Measurements from ENCODE around the gene SEMA4A.
"Not testable (repeated sequence)": the region's sequence is repeated elsewhere in the genome, so short reads cannot be mapped to it uniquely, and the experiment has no call there.

Gene SEMA4A

GRCh38 chr1:156167536-156167935 is 14.2 kb downstream of the SEMA4A start:
- DNase-seq: no peak
- Histone ChIP-seq H3K4me3 (ENCODE audit: low read depth, low read length) (no peak overlapping the region), H3K36me3 (replicated peaks) (no peaks in the 10 kb centered on the region), H3K27me3 (replicated peaks) (no peaks in the 10 kb centered on the region), H3K27ac (no peak overlapping the region)
- no peak for TF ChIP-seq CTCF (IDR thresholded peaks at IDR 0.05; ENCODE audit: low read depth, low read length, missing control alignments)
- in situ Hi-C loops (cut with HindIII; ENCODE audit: low pct_ligation_motif_present, low sequenced_read_pairs): no loop called here

DNA sequence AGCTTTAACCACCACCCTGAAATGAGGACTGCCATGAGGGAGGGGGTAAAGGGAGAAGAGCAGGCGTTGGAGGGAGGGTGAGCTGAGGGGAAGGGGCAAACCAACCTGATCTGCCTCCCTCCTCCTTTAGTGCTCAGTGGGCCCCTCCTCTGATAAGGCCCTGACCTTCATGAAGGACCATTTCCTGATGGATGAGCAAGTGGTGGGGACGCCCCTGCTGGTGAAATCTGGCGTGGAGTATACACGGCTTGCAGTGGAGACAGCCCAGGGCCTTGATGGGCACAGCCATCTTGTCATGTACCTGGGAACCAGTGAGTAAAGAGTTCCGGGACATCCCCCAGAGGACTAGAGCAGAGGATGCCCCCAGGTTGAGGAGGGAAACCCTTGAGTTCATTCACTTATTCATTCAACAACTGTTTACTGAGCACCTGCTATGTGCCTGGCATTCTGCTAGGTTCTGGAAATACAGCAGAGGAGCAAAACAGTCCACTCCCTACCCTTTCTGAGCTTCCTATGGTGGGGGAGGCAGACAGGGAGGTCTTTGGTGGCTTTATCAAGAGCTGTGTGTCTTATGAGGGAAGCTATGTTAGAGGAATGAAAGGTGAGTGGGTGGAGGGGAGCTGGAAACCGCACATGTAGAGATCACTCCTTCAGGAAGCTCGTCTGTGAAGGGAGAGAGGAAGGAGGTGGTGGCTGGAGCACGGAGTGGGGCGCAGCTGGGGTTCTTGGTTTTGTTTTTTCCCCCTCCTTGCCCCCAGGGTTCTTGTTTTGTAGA is 19.5 kb downstream of the SEMA4A start:
- DNase-seq: no peak
- H3K27me3 ChIP-seq (replicated peaks): peaks cover 2% of the 10 kb centered on the region
- no peak overlapping the region for H3K27ac ChIP-seq
- H3K36me3 ChIP-seq (replicated peaks): no peaks in the 10 kb centered on the region
- peak; percentile 39 for TF ChIP-seq CTCF (IDR thresholded peaks at IDR 0.05; ENCODE audit: low read depth, low read length, missing control alignments)
- H3K4me3 ChIP-seq (ENCODE audit: low read depth, low read length): no peak overlapping the region
- in situ Hi-C loops (cut with HindIII; ENCODE audit: low pct_ligation_motif_present, low sequenced_read_pairs): no loop called here

- DNase-seq: no peak
- Histone ChIP-seq H3K27ac (no peak overlapping the region), H3K27me3 (replicated peaks) (peaks cover 2% of the 10 kb centered on the region), H3K4me3 (ENCODE audit: low read depth, low read length) (no peak overlapping the region), H3K36me3 (replicated peaks) (no peaks in the 10 kb centered on the region)
- in situ Hi-C loops (cut with HindIII; ENCODE audit: low pct_ligation_motif_present, low sequenced_read_pairs): no loop called here
- no peak for TF ChIP-seq CTCF (IDR thresholded peaks at IDR 0.05; ENCODE audit: low read depth, low read length, missing control alignments)
Measured at GRCh38 chr1:156176610-156177210, 23.3 kb downstream of the SEMA4A start.

DNA sequence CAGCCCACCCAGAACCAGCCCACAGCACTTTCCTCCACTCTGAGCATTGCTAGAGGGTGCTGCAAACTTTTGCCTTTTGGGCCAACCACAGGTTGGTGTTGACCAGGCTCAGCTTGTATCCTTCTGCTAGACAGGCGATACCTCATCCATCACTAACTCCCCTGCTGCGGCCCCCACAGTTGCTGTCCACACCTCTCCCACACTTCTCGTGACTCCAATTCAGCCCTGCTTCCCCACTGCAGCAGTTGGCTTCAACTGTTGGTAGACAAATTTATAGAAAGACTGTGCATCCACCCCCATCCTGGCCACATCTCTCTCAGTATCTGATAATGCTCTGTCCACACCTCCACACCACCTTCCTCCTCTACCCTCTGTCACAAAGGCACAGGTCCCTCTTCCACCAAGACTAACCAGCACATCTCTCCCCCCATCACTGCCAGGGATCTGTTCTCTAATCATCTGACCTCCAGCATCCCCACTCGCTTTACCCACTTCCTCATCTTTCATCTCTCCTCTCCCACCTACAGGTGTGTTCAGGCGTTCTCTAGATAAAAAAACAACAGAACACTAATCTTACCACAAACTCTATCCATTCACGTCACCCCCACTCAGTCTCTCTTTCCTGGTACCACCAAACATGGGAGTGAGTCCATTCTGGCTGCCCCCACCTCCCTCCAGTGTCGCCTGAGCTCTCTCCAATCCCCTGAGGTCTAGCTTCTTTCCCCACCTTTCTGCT is 24.7 kb downstream of the SEMA4A start:
- in situ Hi-C loops (cut with HindIII; ENCODE audit: low pct_ligation_motif_present, low sequenced_read_pairs): no loop called here
- H3K4me3 ChIP-seq (ENCODE audit: low read depth, low read length): no peak overlapping the region
- H3K27me3 ChIP-seq (replicated peaks): peaks cover 2% of the 10 kb centered on the region
- no peak for TF ChIP-seq CTCF (IDR thresholded peaks at IDR 0.05; ENCODE audit: low read depth, low read length, missing control alignments)
- H3K36me3 ChIP-seq (replicated peaks): no peaks in the 10 kb centered on the region
- no peak overlapping the region for H3K27ac ChIP-seq
- DNase-seq: no peak

DNA sequence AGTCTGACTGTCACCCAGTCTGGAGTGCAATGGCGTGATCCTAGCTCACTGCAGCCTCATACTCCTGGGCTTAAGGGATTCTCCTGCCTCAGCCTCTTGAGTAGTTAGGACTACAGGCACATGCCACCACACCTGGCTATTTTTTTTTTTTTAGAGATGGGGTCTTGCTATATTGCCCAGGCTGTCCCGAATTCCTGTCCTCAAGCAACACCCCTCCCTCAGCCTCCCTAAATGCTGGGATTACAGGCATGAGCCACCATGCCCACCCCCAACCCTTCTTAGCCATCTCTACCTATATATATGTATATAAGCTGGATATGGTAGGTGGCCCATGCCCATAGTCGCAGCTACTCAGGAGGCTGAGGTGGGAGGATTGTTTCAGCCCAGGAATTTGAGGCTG is 27.1 kb downstream of the SEMA4A start:
- TF ChIP-seq CTCF (IDR thresholded peaks at IDR 0.05; ENCODE audit: low read depth, low read length, missing control alignments): no peak
- Histone ChIP-seq H3K27me3 (replicated peaks) (peaks cover 2% of the 10 kb centered on the region), H3K36me3 (replicated peaks) (no peaks in the 10 kb centered on the region), H3K4me3 (ENCODE audit: low read depth, low read length) (no peak overlapping the region), H3K27ac (no peak overlapping the region)
- in situ Hi-C loops (cut with HindIII; ENCODE audit: low pct_ligation_motif_present, low sequenced_read_pairs): no loop called here
- DNase-seq: no peak

GRCh38 chr1:156181391-156181924 is 28.1 kb downstream of the SEMA4A start:
- H3K27me3 ChIP-seq (replicated peaks); H3K36me3 ChIP-seq (replicated peaks); DNase-seq; in situ Hi-C loops (cut with HindIII; ENCODE audit: low pct_ligation_motif_present, low sequenced_read_pairs); H3K27ac ChIP-seq; H3K4me3 ChIP-seq (ENCODE audit: low read depth, low read length): not testable (repeated sequence)

DNA sequence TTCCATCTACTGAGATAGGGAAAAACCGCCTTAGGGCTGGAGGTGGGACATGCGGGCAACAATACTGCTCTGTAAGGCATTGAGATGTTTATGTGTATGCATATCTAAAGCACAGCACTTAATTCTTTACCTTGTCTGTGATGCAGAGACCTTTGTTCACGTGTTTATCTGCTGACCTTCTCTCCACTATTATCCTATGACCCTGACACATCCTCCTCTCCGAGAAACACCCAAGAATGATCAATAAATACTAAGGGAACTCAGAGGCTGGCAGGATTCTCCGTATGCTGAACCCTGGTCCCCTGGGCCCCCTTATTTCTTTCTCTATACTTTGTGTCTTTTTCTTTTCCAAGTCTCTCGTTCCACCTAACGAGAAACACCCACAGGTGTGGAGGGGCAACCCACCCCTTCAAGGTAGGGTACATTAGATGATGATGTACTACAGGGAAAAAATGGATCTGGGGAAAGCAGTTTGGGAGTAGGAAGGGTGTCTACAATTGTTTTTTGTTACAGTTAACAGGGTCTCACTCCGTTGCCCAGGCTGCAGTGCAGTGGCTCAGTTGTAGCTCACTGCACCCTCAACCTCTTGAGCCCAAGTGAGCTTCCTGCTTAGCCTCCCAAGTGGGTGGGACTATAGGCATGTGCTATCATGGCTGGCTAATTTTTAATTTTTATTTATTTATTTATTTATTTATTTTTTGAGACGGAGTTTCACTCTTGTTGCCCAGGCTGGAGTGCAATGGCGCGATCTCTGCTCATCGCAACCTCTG is 28.8 kb downstream of the SEMA4A start:
- DNase-seq; H3K27ac ChIP-seq; H3K36me3 ChIP-seq (replicated peaks); in situ Hi-C loops (cut with HindIII; ENCODE audit: low pct_ligation_motif_present, low sequenced_read_pairs); H3K27me3 ChIP-seq (replicated peaks); H3K4me3 ChIP-seq (ENCODE audit: low read depth, low read length): not testable (repeated sequence)

Measured in brain microvascular endothelial cell (primary cell).